A673 (cell line): ENCODE measurements around the gene TWSG1.

Experiments
- CTCF ChIP-seq: fragments of 300-800, 200-600 bp; sonication (generic); conservative IDR thresholded peaks from 2 replicates; pipeline ENCODE4 v1.5.1; 2017; ENCODE audit warnings: low read depth, mild to moderate bottlenecking, antibody characterized with exemption, low read length, moderate library complexity, mixed read lengths
- EZH2 ChIP-seq: fragments of 200-600 bp; sonication (generic); IDR thresholded peaks from 2 replicates; pipeline ENCODE4 v1.6.1; 2017; ENCODE audit warnings: borderline replicate concordance, low read depth, mild to moderate bottlenecking, mixed read lengths, antibody characterized with exemption, low read length; ENCODE audit not compliant: poor library complexity, severe bottlenecking

GRCh38 chr18:9287036-9287435 lies 47.5 kb upstream of the TWSG1 start:
- TF ChIP-seq CTCF (no peak), EZH2 (no peak)
